HG03432 (cell line): ENCODE measurements around the gene SP6.

Experiments
- ATAC-seq: cut with Tn5 transposase; IDR thresholded peaks from one replicate; pipeline ENCODE4 v1.9.1; 2021; ENCODE audit warnings: mild to moderate bottlenecking, moderate library complexity; ENCODE audit not compliant: unreplicated experiment

SP6 gene

GRCh38 chr17:47857551-47858455, 6.8 kb upstream of the SP6 start:
- no peak for ATAC-seq

GRCh38 chr17:47856830-47857229, 5.9 kb upstream of the SP6 start:
- ATAC-seq = no peak

DNA sequence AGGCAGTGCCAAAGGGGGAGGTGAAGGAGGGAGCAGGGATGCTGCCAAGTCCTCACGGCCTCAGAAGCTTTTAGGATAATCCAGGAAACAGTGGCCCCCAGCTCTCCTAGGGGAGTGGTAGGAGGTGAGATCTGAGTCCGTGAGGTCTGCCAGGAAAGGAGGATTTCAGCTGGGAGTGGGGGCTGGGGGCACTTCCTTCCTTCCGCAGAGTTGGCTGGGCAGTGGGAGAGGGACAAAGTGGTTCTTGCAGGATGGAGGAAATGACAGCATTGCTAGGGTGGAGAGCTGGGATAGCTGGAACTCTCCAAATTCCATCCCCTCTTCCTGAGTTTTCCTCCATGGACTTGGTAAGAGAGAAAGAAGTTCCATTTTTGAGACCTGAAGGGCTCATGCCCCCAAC, 4.8 kb upstream of the SP6 start:
- ATAC-seq = no peak

- ATAC-seq = no peak
These were observed 2.7 kb upstream of the SP6 start for GRCh38 chr17:47853616-47854015.

GRCh38 chr17:47852113-47852949, 1.4 kb upstream of the SP6 start:
- ATAC-seq = no peak

DNA sequence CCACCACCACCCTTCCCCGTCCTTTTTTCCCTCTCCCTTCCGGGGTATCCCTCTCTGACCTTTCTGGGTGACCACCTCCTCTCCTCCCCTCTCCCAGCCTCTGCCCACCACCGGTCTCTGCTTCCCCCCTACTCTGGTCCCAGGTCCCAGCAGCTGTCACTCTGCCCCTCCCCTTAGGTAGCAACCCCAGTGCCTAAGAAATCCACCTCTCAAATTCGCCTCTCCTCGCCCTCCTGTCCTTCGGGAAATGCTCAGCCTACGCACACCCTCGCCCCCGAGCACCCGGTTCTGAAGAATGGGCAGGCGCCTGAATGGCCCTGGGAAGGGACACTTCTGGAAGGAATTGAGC, 775 bp upstream of the SP6 start:
- no peak for ATAC-seq

GRCh38 chr17:47850373-47850691, 631 bp downstream of the SP6 start:
- no peak for ATAC-seq

GRCh38 chr17:47848198-47848513, 2.8 kb downstream of the SP6 start:
- no peak for ATAC-seq

- no peak for ATAC-seq
These were observed 3.4 kb downstream of the SP6 start for GRCh38 chr17:47847341-47848197.

DNA sequence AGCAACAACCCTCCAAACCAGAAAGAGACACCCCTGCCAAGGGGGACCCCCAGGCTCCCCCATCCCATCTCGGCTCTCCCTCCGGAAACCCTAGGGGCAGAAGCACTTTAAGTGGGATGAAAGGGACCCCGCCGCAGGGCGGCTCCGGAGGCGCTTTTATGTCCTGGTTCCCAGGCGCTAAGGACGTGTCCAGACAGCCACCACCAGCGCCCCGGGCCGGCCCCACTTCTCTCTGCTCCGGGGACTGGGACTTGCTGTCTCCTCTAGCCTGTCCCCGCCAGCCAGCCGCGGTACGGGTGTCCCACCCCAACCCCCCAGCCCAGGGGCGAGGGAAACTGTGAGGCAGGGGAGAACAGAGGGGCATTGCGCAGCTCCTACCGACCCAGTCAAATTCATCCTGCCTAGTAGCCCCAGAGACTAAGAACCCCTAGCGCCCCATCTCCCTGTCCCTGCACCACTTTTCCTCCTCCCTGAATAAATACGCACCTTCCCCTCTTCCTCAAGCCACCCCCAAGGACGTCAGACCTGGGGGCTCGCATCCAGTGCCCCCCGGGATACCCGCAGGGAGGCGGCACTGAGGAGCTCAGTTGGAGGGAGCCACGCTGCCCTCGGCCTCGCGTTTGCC, 4.1 kb downstream of the SP6 start:
- ATAC-seq = no peak

GRCh38 chr17:47845716-47846075, 5.3 kb downstream of the SP6 start:
- ATAC-seq = no peak

GRCh38 chr17:47844814-47845715, 5.9 kb downstream of the SP6 start:
- no peak for ATAC-seq

DNA sequence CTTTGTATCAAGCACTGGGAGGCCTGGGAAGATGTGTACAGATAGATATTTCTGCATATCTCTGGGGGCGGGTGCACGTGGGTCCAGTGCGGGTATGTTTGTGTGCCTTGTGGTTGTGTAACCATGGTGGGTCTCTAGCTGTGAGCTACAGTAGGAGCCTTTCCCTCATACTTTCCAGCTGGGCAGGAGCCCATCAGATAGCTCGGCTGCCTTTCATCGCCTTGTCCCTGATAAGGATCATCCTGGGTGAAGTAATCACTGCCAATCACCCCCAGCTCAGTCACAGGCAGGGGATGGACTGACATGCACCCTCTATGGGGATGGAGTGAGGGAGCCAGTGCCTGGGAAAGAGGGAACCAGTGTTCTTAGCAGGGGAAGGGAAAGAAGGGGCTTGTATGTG, 6.7 kb downstream of the SP6 start:
- ATAC-seq = no peak

GRCh38 chr17:47843391-47843730, 7.6 kb downstream of the SP6 start:
- ATAC-seq = no peak

GRCh38 chr17:47841488-47842291, 9.3 kb downstream of the SP6 start:
- no peak for ATAC-seq

GRCh38 chr17:47840742-47841487, 10.0 kb downstream of the SP6 start, which contains the start of gene SCRN2:
Gene SCRN2 (minus strand): TSS chr17:47841273. CDS start chr17:47840843, 430 bp downstream.
- peak; percentile 88 for ATAC-seq

GRCh38 chr17:47840001-47840741, 10.8 kb downstream of the SP6 start:
- no peak for ATAC-seq

DNA sequence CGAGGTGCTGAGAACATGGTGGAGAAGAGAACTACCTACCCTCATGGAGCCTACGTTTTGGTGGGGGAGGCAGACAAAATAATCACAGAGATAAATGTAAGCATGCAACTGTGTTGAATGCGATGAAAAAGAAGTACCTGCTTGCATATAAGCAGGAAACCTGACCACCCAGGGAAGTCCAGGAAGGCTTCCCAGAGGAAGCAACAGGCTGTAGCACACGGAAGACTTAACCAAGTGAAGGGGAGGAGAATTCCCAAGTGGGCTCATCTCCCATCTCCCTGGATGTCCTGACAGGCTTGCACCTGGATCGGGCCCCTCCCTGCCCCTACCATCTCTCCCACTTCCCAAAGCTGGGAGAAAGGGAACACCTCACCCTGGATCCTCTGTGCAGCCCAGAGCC, 11.9 kb downstream of the SP6 start:
- ATAC-seq = no peak
